ENCODE data around the gene LAX1.
"Not testable (repeated sequence)": the region's sequence is repeated elsewhere in the genome, so short reads cannot be mapped to it uniquely, and the experiment has no call there.

Gene LAX1

DNA sequence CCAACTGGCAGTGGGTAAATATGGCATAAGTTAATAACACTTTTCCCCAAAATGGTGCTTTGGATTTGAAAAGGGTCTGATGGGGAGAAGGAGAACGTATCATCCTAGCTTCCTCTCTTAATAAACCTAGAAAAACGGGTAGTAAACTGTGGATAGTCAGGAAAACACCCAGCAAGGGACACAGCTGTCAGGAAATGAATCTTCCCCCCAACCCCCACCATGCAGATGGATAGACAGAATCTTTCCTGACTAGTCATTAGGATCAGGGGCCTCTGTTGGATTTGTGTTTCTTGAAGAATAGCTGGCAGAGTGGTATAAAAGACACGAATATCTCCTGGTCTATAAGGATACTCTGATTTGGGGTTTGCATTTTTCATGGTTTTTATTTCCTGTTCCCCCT, 22.5 kb upstream of the LAX1 start:
- no peak for DNase-seq (ENCODE audit: low read depth, low spot score)
- in situ Hi-C loops (cut with HindIII; ENCODE audit: low sequenced_read_pairs): no loop called here
- TF ChIP-seq, protein P1, sequence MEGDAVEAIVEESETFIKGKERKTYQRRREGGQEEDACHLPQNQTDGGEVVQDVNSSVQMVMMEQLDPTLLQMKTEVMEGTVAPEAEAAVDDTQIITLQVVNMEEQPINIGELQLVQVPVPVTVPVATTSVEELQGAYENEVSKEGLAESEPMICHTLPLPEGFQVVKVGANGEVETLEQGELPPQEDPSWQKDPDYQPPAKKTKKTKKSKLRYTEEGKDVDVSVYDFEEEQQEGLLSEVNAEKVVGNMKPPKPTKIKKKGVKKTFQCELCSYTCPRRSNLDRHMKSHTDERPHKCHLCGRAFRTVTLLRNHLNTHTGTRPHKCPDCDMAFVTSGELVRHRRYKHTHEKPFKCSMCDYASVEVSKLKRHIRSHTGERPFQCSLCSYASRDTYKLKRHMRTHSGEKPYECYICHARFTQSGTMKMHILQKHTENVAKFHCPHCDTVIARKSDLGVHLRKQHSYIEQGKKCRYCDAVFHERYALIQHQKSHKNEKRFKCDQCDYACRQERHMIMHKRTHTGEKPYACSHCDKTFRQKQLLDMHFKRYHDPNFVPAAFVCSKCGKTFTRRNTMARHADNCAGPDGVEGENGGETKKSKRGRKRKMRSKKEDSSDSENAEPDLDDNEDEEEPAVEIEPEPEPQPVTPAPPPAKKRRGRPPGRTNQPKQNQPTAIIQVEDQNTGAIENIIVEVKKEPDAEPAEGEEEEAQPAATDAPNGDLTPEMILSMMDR (IDR thresholded peaks at IDR 0.05; ENCODE audit: low read depth, low read length): no peak
- H3K4me3 ChIP-seq (ENCODE audit: low read depth, low read length): no peak overlapping the region

DNA sequence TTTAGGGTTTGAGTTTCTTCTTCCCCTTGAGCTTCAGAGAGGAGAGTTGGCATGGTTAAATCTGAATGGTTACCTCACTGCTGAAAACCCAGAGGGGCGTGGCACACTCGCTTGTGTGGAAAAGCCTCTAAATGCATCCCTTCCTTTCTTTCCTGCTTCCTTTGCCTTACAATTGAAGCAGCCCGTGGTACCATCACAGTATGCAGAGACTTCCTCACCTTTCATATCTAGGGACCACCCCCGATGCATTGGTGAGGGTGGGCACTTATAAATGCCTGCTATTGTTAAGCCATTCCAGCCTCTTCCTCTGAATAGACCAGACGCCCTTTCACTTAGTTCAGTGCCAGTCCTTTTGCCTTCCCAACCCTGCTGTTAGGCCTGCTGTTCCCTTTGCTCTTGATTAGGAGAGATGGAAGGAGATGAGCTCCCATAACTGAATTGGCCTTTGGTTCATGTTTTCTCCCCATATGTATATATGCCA, 21.9 kb upstream of the LAX1 start:
- no peak overlapping the region for H3K4me3 ChIP-seq (ENCODE audit: low read depth, low read length)
- TF ChIP-seq, protein P1 (IDR thresholded peaks at IDR 0.05; ENCODE audit: low read depth, low read length): no peak
- DNase-seq (ENCODE audit: low read depth, low spot score): no peak
- in situ Hi-C loops (cut with HindIII; ENCODE audit: low sequenced_read_pairs): no loop called here

DNA sequence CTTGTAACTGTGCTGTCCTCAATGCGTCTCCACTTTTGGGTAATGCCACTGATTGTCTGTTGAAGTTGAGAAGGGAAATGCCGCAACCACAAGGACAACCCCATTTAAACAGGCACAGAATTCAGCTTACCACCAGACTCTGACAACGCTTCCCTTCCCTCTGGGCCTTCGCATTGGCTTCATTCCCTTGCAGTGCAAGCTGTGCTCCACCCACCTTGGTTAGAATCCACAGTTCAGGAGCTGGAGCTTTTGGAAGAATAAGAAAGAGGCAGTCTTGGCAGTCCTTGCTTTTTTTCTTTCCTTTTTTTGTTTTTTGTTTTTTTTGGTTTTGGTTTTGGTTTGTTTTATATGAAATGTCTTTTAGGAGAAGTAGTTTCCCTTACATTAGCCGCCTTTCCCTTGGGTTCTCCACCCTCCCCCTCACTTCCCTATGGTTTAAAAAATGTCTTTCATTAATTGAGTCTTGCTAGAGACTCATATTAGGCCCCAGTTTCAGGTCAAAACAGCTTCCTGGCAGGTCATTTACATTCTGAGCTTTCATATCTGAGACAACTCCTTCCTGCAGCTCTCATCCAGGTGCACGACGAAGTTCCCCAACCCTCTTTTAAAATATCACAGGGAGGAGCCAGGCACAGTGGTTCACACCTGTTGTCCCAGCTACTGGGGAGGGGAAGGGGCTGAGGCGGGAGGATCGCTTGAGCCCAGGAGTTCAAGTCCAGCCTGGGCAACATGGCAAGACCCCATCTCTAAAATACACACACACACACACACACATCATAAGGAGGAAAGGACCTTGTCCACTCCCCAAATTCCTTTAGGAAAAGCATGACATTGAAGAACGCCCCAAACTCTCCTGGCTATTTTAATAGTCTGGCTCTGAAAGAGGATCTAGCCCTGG, 20.7 kb upstream of the LAX1 start:
- no peak overlapping the region for H3K4me3 ChIP-seq (ENCODE audit: low read depth, low read length)
- peak; percentile 24 for DNase-seq (ENCODE audit: low read depth, low spot score)
- TF ChIP-seq, protein P1 (IDR thresholded peaks at IDR 0.05; ENCODE audit: low read depth, low read length): no peak
- in situ Hi-C loops (cut with HindIII; ENCODE audit: low sequenced_read_pairs): no loop called here

DNA sequence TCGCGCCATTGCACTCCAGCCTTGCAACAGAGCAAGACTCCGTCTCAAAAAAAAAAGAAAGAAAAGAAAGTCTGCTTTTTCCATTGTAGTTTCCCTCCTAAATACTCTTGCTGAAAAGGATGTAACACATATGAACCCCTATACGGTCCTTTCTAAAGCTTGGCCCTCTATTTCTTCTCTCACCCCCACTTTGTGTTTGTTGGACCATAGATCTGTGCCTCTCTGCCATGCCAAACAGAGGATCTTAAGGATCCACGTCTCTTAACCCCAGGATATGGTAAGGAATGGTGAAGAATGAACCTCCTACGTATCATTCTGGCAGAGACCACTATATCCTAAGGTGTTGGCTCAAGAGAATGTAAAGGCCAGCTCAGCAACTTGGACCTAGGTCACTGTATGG, 18.7 kb upstream of the LAX1 start:
- TF ChIP-seq, protein P1 (IDR thresholded peaks at IDR 0.05; ENCODE audit: low read depth, low read length): no peak

DNA sequence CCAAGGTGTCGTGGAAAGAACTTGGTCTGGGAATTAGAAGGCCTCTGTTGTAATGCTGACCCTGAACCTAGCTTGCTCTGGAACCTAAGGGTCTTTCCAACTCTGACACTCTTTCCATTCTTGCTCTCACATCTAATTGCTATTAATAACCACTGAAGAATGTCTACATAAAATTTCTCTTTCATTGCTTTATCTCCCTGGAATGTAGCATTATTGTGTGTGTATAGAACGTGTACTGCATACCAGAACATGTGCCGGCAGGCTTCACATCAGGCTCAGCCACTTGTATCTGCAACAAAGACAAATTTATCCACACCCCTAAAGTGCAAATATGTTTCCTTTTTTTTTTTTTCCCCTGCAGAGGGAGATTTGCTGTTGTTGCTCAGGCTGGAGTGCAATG, 13.9 kb upstream of the LAX1 start:
- in situ Hi-C loops (cut with HindIII; ENCODE audit: low sequenced_read_pairs): no loop called here
- TF ChIP-seq, protein P1 (IDR thresholded peaks at IDR 0.05; ENCODE audit: low read depth, low read length): no peak
- DNase-seq (ENCODE audit: low read depth, low spot score): peak; percentile 20
- H3K4me3 ChIP-seq (ENCODE audit: low read depth, low read length): no peak overlapping the region

More for the DNA sequence above, 18.7 kb upstream of the LAX1 start:
- no peak for DNase-seq (ENCODE audit: low read depth, low spot score)
- no peak overlapping the region for H3K4me3 ChIP-seq (ENCODE audit: low read depth, low read length)
- in situ Hi-C loops (cut with HindIII; ENCODE audit: low sequenced_read_pairs): no loop called here

DNA sequence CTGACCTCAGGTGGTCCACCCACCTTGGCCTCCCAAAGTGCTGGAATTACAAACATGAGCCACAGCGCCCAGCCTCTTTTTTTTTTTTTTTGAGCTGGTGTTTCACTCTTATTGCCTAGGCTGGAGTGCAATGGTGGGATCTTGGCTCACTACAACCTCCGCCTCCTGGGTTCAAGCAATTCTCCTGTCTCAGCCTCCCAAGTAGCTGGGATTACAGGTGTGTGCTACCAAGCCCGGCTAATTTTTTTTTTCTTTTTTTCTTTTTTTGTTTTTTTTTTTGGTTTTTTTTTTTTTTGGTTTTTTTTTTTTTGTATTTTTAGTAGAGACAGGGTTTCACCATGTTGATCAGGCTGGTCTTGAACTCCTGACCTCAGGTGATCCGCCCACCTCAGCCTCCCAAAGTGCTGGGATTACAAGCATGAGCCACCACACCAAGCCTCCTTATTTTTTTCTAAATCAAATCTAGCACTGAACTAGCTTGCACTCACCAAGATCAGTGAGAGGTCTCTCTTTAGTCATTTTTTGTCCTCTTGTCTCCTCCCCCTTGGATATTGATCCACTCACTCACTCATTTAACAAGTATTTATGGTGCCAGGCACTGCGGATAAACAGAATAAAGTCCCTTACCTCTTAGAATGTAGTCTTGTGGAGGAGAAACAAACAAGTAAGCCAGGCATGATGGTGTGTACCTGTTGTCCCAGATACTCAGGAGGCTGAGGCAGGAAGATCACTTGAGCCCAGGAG, 13.2 kb upstream of the LAX1 start:
- in situ Hi-C loops (cut with HindIII; ENCODE audit: low sequenced_read_pairs); H3K4me3 ChIP-seq (ENCODE audit: low read depth, low read length): not testable (repeated sequence)

DNA sequence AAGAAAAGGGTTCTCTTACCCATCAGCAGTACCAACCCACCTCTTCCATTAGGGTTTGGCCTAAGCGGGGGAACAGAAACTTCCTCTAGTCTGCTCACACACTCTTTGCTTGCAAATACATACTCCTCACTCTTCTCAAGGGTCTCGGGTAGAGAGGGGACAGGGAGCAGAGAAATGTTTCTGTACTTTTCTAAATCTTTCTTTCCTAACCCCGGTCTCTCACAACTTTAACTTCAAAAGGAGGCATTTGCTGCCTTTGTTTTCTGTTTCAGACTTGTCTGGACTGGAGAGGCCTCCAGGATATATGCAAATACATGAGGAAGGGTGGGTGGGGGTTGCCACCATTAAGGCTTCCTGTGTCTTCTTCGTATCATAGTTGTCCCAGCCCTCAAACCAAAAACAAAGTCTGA, 10.5 kb upstream of the LAX1 start:
- H3K4me3 ChIP-seq (ENCODE audit: low read depth, low read length): no peak overlapping the region
- TF ChIP-seq, protein P1 (IDR thresholded peaks at IDR 0.05; ENCODE audit: low read depth, low read length): no peak
- DNase-seq (ENCODE audit: low read depth, low spot score): no peak
- in situ Hi-C loops (cut with HindIII; ENCODE audit: low sequenced_read_pairs): no loop called here

More for the DNA sequence above, 13.2 kb upstream of the LAX1 start:
- not testable (repeated sequence) for DNase-seq (ENCODE audit: low read depth, low spot score)
